EH (cell line): Measurements from ENCODE around the gene RSPH4A.
"Not testable (repeated sequence)": the region's sequence is repeated elsewhere in the genome, so short reads cannot be mapped to it uniquely, and the experiment has no call there.

Experiments
- DNase-seq: peaks from one replicate; pipeline ENCODE4 v3.0.0-alpha.2; 2015; ENCODE audit warnings: low read depth

RSPH4A gene

DNA sequence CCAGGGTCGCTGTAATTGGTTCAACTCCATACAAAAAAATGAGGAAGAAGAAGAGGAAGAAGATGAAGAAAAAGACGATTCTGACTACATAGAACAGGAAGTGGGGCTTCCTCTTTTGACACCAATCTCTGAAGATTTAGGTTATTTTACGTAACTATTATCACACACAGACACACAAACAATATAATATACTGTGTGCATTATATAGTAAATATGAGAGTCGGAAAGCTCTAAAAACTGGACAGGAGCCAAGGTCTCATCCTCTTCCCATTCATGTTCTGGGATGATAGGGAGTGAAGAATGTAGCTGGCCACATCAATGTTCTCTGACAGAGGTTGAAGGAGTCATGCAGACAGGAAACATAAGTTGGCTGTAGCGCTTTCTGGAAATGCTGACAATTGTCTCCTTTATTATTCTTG, 13.3 kb downstream of the RSPH4A start:
- no peak for DNase-seq

DNA sequence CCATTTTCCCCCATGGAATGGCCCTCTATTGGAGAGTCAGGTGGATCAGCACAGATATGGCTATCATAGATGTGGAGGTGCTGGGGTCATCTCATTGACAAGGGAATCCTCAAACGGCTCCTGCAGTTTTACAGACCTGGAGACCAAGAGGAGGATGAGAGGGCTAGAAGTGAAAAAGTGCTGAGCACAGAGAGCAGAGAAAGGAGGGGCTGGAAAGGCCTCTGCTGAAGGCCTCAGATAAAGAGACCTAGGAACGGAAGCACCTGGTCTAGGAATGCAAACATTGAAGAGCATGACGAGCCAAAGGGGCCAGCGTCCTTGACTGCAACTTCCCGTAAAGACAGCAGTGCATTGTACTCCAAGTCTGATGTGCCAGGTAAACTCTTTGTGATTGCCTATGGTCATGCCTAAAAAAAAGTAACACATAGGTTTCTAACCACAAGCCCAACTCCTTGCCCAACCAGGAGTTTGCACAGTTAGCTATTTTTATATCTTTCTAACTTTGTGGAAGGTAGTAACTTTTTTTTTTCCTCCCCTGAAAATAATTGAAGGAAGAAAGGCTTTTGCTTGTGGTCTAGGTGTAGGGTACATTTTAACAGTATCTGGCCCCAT, 15.2 kb downstream of the RSPH4A start:
- no peak for DNase-seq

DNA sequence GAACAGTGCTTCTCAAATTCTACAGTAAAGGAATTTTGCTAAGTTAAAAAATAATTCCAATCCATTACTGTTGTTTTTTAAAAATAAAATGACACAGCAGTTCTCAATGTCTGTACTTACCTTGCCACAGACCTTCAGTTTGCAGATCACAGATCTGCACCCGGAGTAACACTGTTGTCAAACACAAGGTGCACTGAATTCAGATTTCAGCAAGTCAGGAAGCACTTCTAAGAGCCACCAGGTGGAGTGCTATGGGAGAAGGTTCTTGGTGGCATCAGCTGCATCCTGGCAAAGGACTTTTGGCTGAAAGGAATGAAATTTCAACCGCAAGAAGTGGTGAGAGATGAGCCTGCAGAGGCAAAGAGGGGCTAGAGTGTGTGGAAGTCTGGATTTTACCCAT, 17.4 kb downstream of the RSPH4A start:
- DNase-seq, result no peak

DNA sequence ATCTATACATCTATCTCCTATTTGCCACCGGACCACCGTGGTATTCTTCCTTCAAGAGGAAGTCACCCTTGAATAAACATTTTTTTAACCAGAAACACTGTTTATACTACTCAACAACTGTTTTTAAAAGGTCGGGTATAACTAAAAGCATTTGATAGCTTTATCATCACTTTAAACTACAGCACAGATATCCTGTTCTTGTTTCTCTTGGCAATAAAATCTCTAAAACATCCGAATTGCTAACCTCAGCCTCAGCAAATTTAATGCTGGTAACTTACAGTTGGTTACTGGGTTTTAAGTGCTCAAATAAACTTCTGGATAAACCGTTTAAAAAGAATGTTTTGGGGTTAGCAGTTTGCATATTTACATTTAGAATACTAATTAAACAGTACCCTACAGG, 31.9 kb downstream of the RSPH4A start:
- peak; percentile 60 for DNase-seq

DNA sequence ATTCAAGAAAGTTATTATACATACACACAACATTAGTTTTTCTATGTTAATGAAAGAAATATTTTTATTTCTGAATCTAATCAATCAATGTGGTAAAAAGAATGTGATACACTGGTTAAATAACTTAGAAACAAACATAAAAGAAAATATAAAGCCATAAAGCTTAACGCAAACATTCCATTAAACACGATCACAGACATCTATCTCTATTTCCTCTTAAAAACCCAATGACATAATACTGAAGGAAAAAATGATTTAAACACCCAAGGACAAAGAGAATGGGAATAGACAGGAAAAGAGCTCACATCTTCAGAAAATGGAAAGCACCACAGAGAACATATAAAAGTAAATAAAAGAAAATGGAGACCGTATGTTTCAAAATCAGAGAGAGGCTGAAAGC, 32.9 kb downstream of the RSPH4A start:
- DNase-seq, result no peak

DNA sequence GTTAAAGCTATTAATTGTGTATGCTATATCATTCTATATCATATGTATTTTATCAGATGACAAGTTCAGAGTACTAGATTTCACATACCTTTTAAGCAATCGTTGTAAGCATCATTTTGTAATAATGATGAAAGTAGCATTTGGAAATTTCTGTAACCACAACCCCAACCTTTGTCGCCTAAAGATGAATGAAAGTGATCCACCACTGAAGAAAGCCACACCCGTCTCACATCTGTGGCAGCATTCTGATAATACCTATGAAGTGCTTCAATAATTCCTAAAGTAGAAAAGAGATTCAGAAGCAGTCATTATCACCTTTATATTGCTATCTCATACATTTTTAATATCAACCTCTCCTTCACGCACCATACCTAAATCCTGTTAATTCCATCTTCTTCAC, 35.6 kb downstream of the RSPH4A start:
- no peak for DNase-seq

DNA sequence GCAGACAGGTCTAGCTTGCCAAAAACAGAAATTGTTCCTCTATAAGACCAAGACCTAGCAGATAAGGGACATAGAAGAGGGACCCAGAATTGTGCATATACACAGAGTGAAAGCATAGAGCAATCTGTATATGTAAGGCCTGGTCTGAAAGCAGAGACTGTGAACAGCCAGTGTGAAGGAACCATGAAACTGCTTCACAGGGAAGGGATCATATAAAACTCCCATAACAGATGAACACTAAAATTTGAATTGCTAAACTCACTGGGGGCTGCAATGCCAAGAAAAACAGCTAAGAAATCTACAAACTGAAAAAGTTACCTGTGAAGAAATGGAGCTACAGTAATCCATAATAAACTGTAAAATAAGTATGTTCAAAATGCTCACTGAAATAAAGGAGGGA, 45.3 kb downstream of the RSPH4A start:
- no peak for DNase-seq

DNA sequence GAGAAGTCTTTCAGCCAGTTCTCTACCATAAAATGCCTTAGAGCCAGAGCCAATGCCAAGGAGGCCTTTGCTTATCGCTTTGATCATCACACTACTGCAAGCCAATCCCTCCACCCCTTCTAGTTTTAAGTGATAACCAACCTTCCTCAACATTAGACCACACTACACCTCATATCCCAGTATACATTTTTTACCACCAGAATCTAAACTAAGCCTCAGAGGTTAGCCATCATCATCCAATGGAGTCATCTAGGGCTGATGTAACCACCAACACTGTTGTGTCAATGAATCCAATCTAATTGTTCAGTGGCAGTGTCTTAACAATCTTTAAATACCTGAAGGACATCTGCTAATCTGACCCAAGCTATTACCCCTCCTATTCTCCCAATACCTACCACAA, 45.9 kb downstream of the RSPH4A start:
- DNase-seq, result no peak

DNA sequence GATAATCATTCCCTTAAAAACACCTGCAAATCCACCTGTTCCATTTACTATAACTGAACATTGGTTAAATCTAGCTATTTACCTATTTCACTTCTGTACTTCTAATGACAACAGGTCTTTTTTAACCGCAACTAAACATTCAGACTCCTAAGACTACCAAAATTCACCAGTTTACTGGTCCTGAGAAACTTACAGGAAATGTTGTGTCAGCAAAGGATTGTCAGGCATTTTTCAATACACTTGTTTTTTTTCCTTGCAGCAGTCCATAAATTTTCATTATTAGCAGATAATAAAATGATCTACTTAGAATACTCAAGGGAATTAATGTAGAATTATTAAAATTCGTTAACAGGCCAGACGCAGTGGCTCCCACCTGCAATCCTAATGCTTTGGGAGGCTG, 47.0 kb downstream of the RSPH4A start:
- no peak for DNase-seq

DNA sequence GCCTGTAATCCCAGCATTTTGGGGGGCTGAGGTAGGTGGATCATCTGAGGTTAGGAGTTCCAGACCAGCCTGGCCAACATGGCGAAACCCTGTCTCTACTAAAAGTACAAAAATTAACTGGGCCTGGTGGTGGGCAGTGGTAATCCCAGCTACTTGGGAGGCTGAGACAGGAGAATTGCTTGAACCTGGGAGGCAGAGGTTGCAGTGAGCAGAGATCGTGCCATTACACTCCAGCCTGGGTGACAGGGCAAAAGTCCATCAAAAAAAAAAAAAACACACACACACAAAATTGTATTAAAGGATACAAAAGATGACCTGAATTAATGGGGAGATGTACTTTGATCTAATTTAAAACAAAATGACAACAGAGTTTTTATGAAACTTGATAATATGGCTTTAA, 47.9 kb downstream of the RSPH4A start:
- not testable (repeated sequence) for DNase-seq

DNA sequence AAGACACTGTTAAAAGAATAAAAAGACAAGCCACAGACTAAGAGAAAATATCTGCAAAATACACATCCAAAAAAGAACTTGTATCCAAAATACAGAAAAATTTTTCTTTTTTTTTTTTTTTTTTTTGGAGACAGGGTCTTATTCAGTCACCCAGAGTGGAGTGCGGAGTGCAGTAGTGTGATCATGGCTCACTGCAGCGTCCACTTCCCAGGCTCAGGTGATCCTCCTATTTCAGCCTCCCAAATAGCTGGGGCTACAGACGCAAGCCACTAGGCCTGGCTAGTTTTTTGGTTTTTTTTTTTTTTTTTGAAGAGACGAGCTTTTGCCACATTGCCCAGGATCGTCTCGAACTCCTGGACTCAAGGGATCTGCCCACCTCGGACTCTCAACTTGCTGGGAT, 49.2 kb downstream of the RSPH4A start:
- no peak for DNase-seq

DNA sequence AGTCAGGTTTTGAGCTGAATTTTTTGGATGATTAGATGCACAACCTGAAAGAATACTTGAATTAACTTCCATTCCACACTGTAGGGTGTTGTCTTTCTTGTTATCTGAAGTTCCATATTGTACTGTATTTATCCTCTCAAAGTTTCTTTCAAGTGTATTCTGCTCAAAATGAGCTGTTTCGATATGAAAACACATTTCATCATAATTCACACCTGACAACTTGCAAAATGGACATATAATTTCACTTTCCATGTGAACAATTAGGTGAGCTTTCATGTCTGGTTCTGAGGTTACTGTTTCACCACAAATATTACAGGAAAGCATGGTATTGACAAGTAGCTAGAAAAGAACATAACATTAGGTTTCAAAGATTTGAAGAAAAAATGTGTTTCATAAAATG, 50.6 kb downstream of the RSPH4A start:
- DNase-seq, result no peak

DNA sequence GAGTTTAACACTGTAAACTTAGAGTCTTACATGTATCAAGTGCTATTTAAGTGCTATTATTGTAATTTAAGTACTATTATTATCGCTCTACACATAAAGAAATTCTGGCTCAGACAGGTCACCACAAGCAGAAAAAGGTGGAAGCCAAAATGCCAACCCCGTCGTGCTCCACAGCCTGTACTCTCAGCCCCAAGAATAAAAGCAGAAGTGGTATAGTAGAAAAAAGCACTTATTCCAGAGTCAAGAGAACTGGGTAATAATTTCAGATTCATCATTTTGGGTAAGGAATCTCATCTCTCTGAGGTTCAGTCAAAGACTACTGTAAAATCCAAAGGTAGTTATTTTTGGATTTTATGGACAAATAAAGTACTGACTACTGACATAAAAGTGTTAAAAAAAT, 51.3 kb downstream of the RSPH4A start:
- no peak for DNase-seq

DNA sequence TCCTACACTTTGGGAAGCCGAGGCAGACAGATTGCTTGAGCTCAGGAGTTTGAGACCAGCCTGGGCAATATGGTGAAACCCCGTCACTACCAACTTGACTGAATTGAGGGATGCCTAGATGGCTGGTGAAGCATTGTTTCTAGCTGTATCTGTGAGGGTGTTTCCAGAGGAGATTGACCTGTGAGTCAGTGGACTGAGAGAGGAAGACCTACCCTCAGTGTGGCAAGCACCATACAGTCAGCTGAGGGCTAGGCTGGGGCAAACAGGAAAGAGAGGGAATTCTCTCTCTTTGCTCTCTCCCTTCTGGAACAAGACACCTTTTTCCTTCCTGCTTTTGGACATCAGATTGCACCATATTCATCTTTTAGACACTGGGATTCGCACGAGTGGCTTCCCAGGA, 56.0 kb downstream of the RSPH4A start:
- no peak for DNase-seq

DNA sequence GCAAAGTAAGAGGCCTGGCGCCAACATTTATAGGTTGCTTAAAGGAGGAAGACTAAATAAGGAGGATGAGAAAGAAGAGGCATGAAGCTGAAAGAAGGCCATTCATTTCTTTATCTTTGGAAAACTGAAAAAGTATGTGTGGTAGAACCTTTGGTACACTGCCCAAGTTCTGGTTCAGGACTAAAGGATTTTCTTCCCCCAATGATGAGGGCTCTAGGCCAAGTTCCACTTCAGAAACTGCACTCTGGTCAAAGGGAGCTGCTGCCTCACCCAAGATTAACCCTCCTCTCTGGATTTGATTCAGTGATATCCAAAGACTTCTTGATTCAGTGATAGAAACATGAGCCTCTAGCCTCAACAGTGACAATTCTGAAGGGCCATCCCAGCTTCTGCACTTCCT, 59.7 kb downstream of the RSPH4A start:
- no peak for DNase-seq

DNA sequence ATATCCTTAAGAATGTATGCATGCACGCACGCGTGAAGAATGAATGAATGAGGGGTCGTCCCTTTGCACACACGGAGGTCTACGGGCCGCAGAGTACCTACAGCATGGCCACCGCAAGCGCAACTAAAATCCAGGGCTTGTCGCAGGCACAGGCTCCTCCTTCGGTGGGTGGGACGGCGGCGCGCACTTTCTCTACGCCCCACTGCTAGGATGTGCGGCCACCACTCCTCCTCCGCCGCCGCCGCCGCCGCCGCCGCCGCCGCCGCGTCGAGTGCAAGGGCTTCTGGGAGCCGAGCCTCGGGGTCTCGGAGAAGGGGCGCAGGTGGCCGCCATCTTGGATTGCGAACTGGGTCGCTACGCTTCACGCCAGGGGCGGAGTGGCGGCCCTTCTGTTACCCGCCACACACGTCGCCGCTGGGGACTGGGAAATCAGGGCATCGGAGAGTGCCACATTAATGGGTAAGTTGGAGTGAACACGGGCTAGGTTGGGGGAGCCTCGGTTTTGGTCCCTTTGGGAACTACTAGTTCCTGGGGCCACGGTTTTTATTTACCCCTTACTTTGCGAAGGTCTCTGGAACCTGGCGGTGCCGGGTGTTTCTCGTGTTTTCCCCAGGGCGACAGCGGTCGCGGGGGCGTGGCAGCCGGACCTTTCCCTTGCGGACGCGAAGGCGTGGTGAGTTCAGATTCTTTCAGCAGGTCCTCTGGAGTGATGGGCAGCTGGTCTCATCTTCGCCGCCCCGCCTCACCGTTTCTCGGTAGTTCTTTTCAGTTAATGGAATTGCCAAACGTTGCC, 64.8 kb downstream of the RSPH4A start, which contains the start of gene KPNA5:
KPNA5 (plus strand) TSS at position 332 of the 793 bp plus-strand sequence; CDS start at position 456, 124 bp downstream.
- DNase-seq, result peak; percentile 91

DNA sequence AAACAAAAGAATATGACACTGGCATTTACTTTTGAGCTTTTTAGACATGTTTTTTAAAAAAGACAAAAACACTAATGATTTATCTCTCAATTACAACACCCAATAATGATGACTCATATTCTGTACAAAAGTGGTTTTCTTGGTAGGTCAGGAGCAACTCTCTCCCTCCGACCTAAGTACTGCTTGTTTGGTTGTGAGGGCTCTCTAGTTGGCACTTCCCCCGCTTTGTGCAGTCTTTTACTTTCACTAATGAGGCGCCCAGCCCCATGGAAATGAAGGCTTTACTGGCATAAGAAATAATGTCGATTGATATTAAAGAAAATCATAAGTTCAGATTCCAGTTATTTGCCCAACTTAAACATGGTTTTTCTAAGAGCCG, 66.0 kb downstream of the RSPH4A start:
- DNase-seq, result peak; percentile 48
